HG03175 (cell line): ENCODE results near the gene KCMF1.
"Not testable (repeated sequence)": the region's sequence is repeated elsewhere in the genome, so short reads cannot be mapped to it uniquely, and the experiment has no call there.

Experiments used
- ATAC-seq: cut with Tn5 transposase; IDR thresholded peaks from one replicate; pipeline ENCODE4 v1.9.1; 2021; ENCODE audit warnings: mild to moderate bottlenecking, moderate library complexity; ENCODE audit not compliant: unreplicated experiment

The KCMF1 gene

DNA sequence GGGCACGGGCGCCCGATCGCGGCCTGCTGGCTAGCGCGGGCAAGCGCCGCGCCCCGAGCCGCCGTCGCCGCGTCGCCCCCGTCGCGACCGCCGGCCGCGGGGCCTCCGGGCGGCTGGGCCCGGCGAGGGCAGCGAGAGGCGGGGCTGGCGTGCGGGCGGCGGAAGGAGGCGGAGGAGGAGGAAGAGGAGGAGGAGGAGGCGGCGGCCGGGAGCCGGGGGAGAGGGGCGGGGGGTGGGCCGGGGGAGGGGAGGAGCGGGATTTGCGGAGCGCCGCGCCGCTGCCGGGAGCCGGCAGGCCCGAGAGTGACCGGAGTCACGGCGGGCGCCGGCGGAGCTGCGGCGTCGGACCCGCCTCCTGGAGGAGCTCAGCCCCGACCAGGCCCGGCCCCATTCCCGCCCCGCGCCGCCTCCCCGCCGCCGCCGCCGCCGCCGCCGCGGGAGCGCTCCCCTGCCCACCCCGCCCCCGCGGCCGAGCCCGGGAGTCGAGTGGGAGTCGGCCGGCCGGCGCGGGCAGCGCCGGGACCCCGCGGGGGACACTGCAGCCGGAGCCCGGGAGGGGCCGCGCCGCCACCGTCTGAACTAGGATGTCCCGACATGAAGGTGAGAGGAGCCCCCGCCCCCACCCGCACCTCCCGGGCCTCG lies at the start of gene KCMF1:
KCMF1 (plus strand) TSS at position 294 of the 642 bp plus-strand sequence; CDS start at position 585, 291 bp downstream.
- ATAC-seq, result peak; percentile 44

DNA sequence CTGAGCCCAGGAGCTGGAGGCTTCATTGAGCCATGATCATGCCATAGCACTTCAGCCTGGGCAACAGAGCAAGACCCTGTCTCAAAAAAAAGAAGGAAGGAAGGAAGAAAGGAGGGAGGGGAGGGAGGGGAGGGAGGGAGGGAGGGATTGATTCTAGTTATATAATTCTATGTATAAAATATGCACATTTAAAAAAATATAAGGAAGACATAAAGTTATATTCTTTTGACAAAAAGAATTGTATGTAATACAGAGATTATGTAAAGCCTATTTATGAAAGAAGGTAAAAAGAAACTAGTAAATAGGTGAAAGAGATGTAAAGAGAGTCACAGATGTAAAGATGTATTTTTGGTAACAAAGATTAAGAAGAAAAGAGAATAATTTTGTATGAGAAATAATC lies 48.0 kb upstream of the KCMF1 start:
- ATAC-seq, result no peak

DNA sequence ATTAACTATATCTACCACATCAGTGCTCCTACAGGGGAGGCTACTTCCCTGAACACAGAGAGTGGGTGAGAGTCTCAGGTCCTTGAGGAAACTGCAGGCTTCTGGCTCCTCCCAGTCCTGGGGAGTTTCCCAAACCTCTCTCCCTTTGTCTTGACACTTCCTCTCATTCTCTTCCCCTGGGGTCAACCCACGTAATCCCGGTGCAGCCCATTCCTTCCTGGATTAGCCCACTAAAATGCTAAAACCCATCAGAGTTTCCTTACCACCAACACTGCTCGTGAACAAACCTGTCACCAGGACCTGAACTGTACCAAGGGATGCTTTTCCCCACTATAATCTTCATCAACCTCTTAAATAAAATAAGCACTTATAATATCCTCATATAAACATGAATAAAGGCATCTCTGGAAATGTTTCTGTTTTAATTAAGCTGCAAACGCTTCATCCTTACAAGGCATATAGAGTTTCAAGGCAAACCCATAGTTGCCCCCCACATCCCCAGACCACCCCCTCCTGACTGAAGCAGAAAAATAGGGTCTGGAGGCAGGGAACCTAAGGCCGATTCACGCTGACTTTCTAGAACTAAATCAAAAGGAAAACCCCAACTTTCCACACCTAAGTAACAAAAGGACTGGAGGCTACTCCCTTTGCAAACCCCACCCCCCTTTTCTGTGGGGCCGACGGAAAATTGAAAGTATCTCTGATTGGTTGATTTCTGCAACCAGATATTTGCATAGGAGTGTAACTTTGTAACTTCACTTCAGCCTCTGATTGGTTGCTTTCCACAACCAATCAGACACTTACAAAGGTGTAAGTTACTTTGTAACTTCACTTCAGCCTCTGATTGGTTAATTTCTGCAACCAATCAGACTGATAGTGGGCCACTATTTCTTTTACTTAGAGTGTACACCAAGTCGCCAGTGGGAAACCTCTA lies 46.5 kb upstream of the KCMF1 start:
- ATAC-seq, result peak; percentile 29

DNA sequence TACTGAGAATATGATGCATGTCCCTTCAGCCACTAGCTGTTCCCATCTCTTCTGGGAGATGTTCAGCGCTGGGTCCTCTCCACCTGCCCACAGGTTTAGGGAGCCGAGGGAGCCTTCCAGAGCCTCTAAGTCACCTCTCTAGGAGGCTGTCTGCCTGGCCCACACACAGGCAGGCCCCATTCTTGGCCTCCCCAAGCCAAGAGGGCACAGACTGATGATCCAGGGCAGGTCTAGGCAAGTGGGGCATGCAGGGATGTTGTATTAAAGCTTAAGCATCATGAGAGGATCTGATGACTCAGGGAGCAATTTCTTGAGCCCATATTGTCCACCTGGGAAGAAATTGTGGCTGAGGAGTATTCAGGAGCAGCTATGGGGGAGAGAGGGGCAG lies 45.6 kb upstream of the KCMF1 start:
- ATAC-seq, result no peak

DNA sequence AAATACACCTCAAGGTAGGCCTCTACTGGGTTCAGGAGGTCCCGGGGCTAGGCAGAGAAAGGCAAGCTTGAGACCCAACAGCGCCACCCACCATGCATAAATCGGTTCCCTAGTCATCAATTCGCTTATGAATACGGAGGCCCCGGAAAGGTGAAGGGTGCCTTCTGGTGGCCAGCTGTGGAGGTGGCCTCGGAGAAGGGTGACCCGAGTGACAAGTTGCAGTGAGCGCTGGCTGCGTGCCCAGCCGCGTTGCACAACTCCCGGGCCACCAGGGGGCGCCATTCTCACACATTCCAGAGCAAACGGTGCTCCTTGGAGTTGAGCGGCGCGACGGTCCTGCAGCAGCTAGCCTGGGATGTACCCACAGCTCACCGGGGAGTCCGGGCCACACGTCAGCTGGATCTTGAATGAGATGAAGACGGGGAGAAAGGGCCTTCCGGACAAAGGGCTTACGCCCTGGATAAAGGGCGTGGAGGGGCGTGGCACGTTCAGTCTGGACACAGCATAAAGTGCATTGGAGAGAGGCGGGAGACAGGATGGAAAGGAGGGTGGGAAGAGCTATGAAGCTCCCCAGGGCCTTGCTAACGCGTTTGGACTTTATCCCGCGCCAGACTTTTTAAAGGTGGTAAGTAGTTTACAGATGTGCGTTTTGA lies 45.1 kb upstream of the KCMF1 start:
- ATAC-seq, result peak; percentile 80

DNA sequence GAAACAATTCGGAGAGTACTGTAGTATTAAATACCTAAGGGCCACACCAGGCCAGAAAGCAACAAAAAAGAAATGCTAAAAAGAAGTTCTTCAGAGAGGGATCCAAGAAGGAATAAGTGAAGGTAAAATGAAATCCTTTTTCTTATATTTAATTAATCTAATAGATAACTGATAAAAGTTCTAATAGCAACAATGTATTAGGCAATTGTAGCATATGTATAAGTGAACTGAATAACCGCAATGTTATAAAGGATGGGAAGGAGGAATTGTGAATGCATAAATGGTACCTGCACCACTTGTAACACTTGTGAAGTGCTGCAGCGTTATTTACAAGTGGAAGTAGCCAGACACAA lies 43.7 kb upstream of the KCMF1 start:
- no peak for ATAC-seq

DNA sequence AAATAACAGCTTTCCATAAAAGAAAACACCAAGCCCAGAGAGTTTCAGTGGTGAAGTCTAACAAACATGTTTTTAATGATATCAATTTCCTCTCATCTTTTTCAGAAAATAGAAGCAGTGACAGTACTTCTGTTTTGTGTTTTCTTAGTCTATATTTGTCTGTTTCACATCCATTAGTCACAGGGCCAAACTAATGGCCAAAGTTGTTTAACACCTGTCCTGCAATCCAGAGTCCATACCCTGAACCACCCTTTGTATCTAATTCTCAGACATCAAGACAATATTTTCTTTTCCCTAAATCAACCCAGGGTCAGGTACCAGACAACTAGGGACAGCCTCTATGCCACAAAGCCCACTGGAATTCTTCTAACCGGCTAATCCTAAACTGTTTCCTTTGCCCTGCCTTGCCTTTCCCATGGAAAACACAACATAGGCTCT lies 39.6 kb upstream of the KCMF1 start:
- peak; percentile 50 for ATAC-seq

DNA sequence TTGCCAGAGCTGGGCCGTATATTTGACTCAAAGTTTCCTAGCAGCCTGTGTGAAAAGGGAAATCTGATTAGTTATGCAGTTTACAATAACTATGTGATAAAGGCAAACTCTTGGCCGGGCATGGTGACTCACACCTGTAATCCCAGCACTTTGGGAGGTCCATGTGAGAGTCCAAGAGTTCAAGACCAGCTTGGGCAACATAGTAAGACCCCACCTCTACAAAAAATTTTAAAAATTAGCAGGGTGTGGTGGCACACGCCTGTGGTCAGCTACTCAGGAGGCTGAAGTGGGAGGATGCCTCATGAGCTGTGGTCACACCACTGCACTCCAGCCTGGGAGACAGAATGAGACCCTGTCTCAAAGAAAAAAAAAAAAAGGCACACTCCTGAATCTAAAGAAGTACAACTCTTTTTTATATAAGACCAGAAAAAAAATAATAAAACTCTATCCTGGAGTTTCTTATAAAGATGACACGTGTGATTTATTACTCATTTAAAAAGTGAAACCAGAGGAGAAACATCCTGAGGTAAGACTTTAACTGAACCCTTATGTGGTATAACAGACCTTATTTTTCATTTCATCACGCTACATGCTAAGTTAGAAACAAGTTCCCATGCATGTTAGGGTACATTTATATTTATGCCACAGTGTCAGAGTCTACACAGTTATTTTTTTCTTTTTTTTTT lies 32.6 kb upstream of the KCMF1 start:
- ATAC-seq, result peak; percentile 38

DNA sequence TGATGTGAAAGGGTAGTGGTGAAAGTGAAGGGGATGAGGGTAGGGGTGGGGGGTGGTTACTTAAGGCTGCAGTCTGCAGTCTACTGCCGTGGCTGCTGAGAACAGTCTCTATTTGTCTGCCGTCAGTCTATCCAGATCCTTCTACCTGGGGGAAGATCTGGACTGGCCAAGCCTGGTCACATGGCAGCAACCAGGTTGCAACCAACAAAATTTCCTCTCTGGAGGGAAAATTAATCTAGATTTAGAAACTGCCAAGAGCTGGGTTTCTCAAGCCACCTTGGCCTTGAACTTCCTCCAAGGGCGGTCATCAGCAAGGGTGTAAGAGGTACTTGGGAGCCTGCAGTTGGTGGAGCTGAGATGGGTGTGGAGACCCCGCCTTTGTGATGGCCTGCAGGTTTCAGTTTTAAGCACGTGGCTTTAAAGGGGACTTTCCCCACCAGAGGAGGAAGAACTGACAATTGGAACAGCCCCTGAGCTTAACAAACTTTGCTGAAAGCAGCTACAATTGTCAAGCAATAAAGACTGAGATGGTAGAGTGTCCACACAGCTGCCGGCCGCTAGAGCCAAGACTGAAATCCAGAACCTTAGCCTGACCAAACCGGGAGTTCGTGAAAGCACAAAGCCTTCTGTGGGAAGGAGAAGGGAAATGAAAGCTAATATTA lies 31.4 kb upstream of the KCMF1 start:
- ATAC-seq, result peak; percentile 82

DNA sequence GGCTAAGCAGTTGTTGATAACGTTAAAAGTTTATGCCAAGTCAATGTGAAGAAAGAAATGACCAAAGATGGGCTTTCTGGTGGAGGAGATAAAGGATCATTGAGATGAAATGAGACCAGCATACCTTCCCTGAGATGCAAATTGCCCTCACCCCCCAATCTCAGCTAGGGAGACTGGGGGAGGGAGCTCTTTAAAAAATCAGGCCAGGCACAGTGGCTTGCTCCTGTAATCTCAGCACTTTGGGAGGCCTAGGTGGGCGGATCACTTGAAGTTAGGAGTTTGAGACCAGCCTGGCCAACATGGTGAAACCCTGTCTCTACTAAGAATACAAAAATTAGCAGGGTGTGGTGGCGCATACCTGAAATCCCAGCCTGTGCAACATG lies 30.9 kb upstream of the KCMF1 start:
- ATAC-seq, result no peak

DNA sequence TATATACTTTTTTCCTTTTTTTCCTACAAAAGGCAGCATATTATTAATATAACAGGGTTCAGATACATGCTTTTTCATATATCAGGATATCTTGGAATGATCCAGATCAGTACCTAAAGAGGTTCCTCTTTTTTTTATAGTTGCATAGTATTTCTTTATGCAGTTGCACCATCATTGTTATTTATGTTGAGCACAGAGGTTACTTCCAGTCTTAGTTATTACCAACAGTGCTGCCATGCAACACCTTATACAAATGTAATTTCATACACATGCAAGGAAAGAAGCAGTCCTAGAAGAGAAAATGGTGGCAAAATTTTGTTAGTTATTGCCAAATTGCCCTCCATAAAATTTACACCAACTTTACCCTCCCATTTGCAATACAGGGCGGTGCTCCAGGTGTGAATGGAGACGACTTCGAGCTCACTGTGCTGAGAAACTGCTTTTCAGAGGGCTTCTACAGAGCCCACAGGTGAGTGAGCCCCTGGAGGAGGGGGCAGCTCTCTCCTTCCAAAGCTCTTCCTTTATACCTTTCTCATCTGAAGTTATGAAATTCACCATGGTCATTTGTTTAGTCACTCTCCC lies 30.0 kb upstream of the KCMF1 start:
- ATAC-seq, result no peak

DNA sequence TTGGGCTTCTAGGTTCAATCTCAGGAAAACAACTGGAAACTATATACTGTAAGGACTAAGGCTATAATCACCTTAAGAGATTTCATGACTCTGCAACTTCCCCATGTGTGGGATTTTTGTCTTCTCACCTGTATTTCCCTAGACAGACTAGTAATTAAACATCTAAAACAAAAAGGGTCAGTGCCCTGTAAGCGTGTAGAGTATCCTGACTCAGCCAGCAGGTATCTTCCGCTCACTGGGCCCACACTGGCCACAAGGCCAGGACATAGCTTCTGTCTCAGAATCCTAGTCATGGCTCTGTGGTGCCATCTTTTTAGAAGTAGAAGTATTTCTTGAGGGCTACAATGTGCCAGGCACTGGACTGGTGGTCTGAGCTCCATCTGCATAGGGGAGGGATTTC lies 28.8 kb upstream of the KCMF1 start:
- no peak for ATAC-seq

DNA sequence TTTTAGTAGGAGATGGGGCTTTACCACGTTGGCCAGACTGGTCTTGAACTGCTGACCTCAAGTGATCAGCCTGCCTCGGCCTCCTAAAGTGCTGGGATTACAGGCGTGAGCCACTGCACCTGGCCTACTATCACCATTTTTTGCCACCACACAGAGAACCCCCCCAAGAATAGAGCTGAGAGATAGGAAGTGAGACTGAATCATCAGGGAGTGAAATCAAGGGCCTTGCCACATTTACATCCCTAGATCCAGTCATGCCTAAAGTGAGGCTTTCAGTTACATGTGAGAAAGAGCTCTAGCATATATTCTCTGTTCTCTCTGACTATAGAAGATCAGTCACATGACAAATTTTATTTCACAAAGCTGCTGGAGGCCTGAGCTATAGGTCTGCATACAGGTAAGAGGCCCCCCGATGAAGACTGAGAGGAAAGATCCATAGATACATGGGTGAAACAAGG lies 28.0 kb upstream of the KCMF1 start:
- peak; percentile 33 for ATAC-seq

DNA sequence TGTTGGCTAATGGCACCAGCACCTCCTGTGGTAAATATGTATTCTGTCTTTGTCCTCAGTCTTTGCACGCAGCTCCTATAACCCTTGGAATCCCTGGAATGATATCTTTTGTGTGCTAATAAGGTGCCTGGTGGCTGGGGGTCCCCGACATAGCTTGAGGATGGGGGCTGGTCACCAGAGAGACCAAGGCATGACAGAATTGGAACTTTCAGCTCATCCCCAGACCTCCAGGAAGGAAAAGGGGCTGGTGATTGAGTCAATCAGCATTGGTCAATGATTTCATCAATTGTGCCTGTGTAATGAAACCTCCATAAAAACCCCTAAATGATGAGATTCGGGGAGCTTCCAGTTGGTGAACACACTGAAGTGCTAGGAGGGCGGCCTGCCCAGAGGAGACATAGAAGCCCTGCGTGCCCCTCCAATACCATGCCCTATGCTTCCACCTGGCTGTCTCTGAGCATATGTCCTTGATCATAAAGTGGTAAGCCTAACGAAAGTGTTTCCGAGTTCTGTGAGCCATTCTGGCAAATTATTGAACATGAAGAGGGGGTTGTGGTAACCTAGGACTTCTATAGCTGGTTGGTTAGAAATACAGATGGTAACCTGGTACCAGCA lies 26.6 kb upstream of the KCMF1 start:
- no peak for ATAC-seq

DNA sequence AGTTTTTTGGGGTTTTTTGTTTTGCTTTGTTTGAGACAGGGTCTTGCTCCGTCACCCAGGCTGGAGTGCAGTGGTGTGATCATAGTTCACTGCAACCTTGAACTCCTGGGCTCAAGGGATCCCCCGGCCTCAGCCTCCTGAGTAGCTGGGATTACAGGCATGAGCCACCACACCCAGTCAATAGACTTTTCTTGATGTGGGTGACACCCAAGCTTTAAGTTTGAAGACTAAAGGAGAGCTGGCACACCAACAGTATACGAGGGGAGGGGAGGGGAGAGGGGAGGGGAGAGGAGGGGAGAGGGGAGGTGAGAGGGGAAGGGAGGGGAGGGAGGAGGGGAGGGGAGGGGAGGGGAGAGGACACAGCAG lies 25.1 kb upstream of the KCMF1 start:
- ATAC-seq, result not testable (repeated sequence)

DNA sequence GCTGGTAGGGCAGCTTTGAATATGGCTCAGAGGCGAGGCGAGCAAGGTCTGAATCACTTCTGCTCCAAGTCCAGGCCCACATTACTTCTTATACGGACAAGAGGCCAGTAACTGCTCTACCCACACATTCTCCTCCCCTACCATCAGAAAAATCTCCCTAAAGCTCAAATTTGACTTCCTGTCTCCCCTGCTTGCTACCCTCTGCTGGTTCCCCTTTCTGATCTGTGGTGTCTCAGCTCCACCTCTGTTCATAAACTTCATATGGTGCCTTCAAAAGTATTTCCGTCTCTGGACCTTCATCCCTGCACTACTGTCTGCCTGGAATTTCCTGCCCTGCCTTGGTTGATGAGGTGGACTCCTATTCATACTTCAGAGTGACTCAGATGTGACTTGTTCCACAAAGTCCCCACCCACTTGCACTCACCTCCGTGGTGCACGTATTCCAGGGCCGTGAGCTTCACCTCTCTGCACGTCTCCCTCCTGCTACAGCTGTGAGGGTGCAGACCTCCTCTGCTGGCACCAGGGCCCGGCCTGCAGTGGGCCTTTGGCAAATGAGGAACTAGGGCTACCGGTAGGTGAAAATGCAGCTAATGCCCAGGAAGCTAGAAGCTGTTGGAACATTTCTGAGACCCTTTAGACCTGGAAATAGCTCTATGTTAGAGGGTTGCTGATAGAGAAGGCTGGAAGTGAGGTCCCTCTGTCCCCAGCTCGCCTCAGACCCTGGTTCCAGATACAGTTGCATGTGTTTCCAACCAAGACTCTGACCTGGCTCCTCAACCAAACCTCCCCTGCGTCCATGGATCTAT lies 24.6 kb upstream of the KCMF1 start:
- ATAC-seq, result peak; percentile 73

DNA sequence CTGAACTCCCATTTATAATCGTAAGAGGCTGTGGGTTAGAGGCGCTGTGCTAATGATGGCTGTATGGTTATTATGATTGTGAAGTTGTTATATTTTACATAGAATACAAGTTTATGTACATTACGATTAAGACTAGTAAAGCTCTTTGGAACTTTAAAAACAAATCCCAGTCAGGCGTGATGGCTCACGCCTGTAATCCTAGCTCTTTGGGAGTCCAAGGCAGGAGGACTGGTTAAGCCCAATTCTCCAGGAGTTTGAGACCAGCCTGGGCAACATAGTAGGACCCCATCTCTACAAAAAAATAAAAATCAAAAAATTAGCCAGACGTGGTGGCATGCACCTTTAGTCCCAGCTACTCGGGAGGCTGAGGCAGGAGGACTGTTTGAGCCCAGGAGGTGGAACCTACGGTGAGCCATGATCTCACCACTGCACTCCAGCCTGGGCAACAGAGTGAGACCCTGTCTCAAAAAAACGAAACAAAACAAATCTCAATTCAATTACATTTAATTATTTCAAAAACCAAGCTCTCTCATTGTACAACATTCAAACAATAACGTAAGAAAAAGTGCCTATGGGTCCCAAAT lies 23.9 kb upstream of the KCMF1 start:
- no peak for ATAC-seq

DNA sequence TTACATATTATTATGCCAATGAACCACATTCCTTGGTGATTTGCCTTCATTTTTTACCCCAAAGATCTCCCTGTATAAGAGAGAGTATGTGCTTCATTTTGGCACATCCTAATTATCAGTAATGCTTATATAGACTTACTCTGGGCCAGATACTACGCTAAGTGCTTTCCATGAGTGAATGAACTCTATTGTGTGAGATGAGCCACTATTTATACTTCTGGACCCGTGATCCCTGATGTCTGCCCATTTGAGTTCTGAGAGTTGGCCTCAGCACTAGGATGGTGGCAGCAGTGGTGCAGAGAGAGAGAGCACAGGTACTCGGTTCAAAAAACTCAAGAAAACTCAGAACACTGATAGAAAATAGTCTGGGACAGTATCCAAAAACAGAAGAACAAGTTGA lies 17.4 kb upstream of the KCMF1 start:
- ATAC-seq, result no peak

DNA sequence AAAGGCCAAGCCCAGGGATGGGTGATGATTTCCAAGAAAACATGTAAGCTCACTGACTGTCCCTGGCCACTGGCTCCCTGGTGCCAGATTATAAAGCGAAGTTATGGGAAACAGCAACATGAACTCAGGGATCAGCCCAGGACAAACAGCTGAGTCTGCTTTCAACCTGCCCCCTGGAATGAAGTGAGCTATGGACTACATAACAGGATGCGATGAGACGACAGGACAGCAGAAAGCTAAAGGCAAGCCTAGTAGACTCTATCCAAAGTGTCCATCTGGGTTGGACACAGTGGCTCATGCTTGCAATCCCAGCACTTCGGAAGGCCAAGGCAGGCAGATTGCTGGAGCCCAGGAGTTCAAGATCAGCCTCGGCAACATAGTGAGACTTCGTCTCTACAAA lies 16.6 kb upstream of the KCMF1 start:
- ATAC-seq, result no peak
